ENCODE data around the gene PTTG1IP.

The PTTG1IP gene

DNA sequence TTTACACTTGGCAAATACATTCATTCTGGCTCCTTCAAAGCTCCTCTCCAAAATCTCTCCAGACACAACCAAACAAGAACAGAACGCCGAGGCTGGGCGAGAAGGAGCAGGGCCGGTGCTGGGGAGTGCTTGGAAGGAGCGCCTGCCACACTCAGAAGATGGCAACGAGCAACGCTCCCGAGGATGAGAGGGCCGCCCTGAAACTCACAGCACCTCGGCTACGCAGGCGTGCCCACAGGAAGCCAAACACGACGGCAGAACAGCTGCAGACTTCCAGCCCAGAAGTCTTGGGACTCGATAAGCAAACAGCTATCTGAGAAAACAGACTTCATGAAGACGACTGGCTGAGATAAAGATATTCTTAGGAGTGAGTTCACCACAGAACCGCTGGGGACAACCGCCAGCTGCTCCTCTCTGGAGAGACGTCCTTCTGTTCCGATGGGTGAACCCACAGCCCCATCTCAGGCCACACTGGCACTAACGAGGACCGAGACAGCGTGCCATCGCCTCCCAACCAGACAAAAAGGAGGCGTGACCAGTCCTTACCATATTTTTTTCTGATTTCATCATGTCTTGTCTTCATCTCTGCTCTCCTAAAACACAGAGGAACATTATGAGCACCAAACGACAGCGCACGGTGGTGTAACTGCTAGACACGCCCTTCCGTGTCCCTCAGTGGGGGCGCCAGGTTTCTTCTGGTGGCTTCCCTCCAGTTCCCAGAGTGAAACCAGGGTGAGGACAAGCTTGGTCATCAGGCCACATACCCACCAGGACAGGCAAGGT, 18.6 kb downstream of the PTTG1IP start:
- Histone ChIP-seq H3K27me3 (ENCODE audit: control insufficient read depth, low read length) (no peaks in the 10 kb centered on the region), H3K4me2 (ENCODE audit: low read length) (no peak overlapping the region), H4K20me1 (ENCODE audit: control insufficient read depth, insufficient read depth, low read depth, low read length) (0 out of 2 replicates have a peak, but pooled peaks cover 3% of the 10 kb centered on the region), H3K36me3 (ENCODE audit: control insufficient read depth, low read length) (peaks cover 21% of the 10 kb centered on the region), H3K27ac (ENCODE audit: low read depth, low read length) (no peak overlapping the region), H3K4me1 (ENCODE audit: control insufficient read depth, low read length) (no peaks in the 10 kb centered on the region), H3K9me3 (ENCODE audit: control insufficient read depth, insufficient read depth, low read length) (no peaks in the 10 kb centered on the region), H3F3A (ENCODE audit: control insufficient read depth, insufficient read depth) (no peaks in the 10 kb centered on the region), H3K4me3 (ENCODE audit: low read length) (no peak overlapping the region), H3K9me2 (replicated peaks; ENCODE audit: control insufficient read depth, low read length) (no peaks in the 10 kb centered on the region), H3K79me2 (ENCODE audit: control insufficient read depth, low read length) (no peaks in the 10 kb centered on the region)
- TF ChIP-seq, protein P1, sequence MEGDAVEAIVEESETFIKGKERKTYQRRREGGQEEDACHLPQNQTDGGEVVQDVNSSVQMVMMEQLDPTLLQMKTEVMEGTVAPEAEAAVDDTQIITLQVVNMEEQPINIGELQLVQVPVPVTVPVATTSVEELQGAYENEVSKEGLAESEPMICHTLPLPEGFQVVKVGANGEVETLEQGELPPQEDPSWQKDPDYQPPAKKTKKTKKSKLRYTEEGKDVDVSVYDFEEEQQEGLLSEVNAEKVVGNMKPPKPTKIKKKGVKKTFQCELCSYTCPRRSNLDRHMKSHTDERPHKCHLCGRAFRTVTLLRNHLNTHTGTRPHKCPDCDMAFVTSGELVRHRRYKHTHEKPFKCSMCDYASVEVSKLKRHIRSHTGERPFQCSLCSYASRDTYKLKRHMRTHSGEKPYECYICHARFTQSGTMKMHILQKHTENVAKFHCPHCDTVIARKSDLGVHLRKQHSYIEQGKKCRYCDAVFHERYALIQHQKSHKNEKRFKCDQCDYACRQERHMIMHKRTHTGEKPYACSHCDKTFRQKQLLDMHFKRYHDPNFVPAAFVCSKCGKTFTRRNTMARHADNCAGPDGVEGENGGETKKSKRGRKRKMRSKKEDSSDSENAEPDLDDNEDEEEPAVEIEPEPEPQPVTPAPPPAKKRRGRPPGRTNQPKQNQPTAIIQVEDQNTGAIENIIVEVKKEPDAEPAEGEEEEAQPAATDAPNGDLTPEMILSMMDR (IDR thresholded peaks at IDR 0.05; ENCODE audit: low read depth, low read length, poor library complexity, severe bottlenecking), result no peak
- TF ChIP-seq EZH2phosphoT487 (IDR thresholded peaks at IDR 0.05; ENCODE audit: borderline replicate concordance, low read length), result no peak

DNA sequence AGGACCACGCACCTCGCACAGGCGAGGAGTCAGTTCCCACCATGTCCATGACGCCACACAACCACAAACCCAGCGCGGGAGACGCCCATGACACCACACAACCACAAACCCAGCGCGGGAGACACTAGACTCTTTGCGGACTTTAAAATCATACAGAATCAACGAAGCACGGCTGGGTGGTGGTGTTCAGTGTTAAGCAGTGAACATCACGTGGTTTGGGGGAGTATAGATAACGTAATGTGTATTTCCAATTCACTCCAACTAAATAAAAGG, 19.2 kb downstream of the PTTG1IP start:
- Histone ChIP-seq H3K4me2 (ENCODE audit: low read length) (no peak overlapping the region), H3K27ac (ENCODE audit: low read depth, low read length) (no peak overlapping the region), H3K4me3 (ENCODE audit: low read length) (no peak overlapping the region), H3F3A (ENCODE audit: control insufficient read depth, insufficient read depth) (no peaks in the 10 kb centered on the region), H3K79me2 (ENCODE audit: control insufficient read depth, low read length) (no peaks in the 10 kb centered on the region), H3K27me3 (ENCODE audit: control insufficient read depth, low read length) (no peaks in the 10 kb centered on the region), H3K9me3 (ENCODE audit: control insufficient read depth, insufficient read depth, low read length) (no peaks in the 10 kb centered on the region), H3K36me3 (ENCODE audit: control insufficient read depth, low read length) (peaks cover 19% of the 10 kb centered on the region), H4K20me1 (ENCODE audit: control insufficient read depth, insufficient read depth, low read depth, low read length) (0 out of 2 replicates have a peak, but pooled peaks cover under 1% of the 10 kb centered on the region), H3K9me2 (replicated peaks; ENCODE audit: control insufficient read depth, low read length) (no peaks in the 10 kb centered on the region), H3K4me1 (ENCODE audit: control insufficient read depth, low read length) (no peaks in the 10 kb centered on the region)
- TF ChIP-seq, protein P1 (IDR thresholded peaks at IDR 0.05; ENCODE audit: low read depth, low read length, poor library complexity, severe bottlenecking), result no peak
- TF ChIP-seq EZH2phosphoT487 (IDR thresholded peaks at IDR 0.05; ENCODE audit: borderline replicate concordance, low read length), result no peak

DNA sequence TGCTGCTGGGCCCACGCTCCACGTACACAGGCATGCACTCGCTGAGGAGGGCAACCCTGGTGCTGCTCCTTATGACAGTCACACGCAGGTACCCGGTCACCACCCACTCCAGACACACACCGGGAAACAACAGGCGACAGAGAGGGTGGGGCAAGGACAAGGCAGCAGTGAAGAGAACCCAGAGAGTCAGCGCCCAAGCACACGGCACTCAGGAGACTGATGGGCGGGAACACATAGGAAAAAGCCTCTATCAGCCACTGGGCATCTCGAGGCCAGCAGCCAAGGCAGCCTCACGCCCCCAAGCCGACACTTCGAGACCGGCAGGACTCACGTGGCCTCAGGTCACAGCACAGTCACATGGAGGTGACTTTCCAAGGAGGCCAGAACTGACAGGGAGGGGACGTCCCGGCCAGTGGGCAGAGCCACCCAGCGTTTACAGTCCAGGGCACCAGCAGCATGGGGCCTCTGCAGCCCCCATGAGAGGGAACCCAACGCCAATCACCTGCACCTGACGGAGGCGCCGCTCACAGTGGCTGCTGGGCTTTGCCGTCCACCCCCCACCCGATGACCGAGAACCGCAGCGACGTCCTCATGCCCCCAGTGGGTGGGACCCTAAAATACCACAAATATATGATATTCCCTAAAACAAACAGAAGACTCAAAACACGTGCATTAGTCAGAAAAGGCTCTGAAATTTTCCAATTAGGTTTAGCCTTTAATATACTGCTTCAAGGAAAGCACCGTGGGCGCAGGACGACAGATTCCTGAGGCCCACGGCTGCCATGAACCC, 19.7 kb downstream of the PTTG1IP start:
- TF ChIP-seq, protein P1 (IDR thresholded peaks at IDR 0.05; ENCODE audit: low read depth, low read length, poor library complexity, severe bottlenecking), result no peak
- TF ChIP-seq EZH2phosphoT487 (IDR thresholded peaks at IDR 0.05; ENCODE audit: borderline replicate concordance, low read length), result no peak
- Histone ChIP-seq H3K79me2 (ENCODE audit: control insufficient read depth, low read length) (no peaks in the 10 kb centered on the region), H3K4me3 (ENCODE audit: low read length) (no peak overlapping the region), H3K36me3 (ENCODE audit: control insufficient read depth, low read length) (peaks cover 15% of the 10 kb centered on the region), H4K20me1 (ENCODE audit: control insufficient read depth, insufficient read depth, low read depth, low read length) (no peaks in the 10 kb centered on the region), H3K9me2 (replicated peaks; ENCODE audit: control insufficient read depth, low read length) (no peaks in the 10 kb centered on the region), H3K4me1 (ENCODE audit: control insufficient read depth, low read length) (no peaks in the 10 kb centered on the region), H3K4me2 (ENCODE audit: low read length) (no peak overlapping the region), H3K27me3 (ENCODE audit: control insufficient read depth, low read length) (no peaks in the 10 kb centered on the region), H3K27ac (ENCODE audit: low read depth, low read length) (no peak overlapping the region), H3F3A (ENCODE audit: control insufficient read depth, insufficient read depth) (no peaks in the 10 kb centered on the region), H3K9me3 (ENCODE audit: control insufficient read depth, insufficient read depth, low read length) (no peaks in the 10 kb centered on the region)
